ENCODE data around the gene PGC. TPM values are rescaled to one million over a fixed set of nuclear protein-coding genes. Genes with fewer than 3 reads are reported as not detected.

PGC gene
- not detected for total RNA-seq

- no peak for TF ChIP-seq CTCF (IDR thresholded peaks at IDR 0.05; ENCODE audit: low read depth)
These were observed at the start of gene PGC for GRCh38 chr6:41747256-41748101. PGC (minus strand) TSS chr6:41747397; CDS start chr6:41747334, 63 bp downstream.

- TF ChIP-seq CTCF (IDR thresholded peaks at IDR 0.05; ENCODE audit: low read depth): no peak
These were observed 49.3 kb upstream of the PGC start for GRCh38 chr6:41796474-41796873.

- TF ChIP-seq CTCF (IDR thresholded peaks at IDR 0.05; ENCODE audit: low read depth): no peak
These were observed 44.8 kb upstream of the PGC start for GRCh38 chr6:41791984-41792383.

GRCh38 chr6:41791305-41791704 is 44.1 kb upstream of the PGC start:
- TF ChIP-seq CTCF (IDR thresholded peaks at IDR 0.05; ENCODE audit: low read depth): no peak

GRCh38 chr6:41790045-41790444 is 42.8 kb upstream of the PGC start:
- TF ChIP-seq CTCF (IDR thresholded peaks at IDR 0.05; ENCODE audit: low read depth): no peak

GRCh38 chr6:41789390-41789724 is 42.2 kb upstream of the PGC start:
- TF ChIP-seq CTCF (IDR thresholded peaks at IDR 0.05; ENCODE audit: low read depth): no peak

- TF ChIP-seq CTCF (IDR thresholded peaks at IDR 0.05; ENCODE audit: low read depth): no peak
These were observed 40.2 kb upstream of the PGC start, which contains the start of gene TOMM6 for GRCh38 chr6:41787219-41787917. TOMM6 (plus strand) TSS chr6:41787694; CDS start chr6:41787698, 4 bp downstream.
